ENCODE results near the gene PRMT5. TPM values are rescaled to one million over a fixed set of nuclear protein-coding genes. Genes with fewer than 3 reads are reported as not detected.
"Not testable (repeated sequence)": the region's sequence is repeated elsewhere in the genome, so short reads cannot be mapped to it uniquely, and the experiment has no call there.

The PRMT5 gene
- total RNA-seq, 1 donor from 2014 or later = 44.6 TPM

- ATAC-seq (no peak), DNase-seq (ENCODE audit: low spot score) (no peak)
- intact Hi-C loops (cut with DNase I) = no loop called here
Observed at GRCh38 chr14:22945642-22946041, 16.5 kb upstream of the PRMT5 start.

GRCh38 chr14:22939684-22940083 is 10.5 kb upstream of the PRMT5 start:
- intact Hi-C loops (cut with DNase I) = no loop called here

GRCh38 chr14:22935156-22935555 is 6.0 kb upstream of the PRMT5 start:
- intact Hi-C loops (cut with DNase I) = no loop called here
- ATAC-seq (no peak), DNase-seq (ENCODE audit: low spot score) (no peak)

More at GRCh38 chr14:22939684-22940083, 10.5 kb upstream of the PRMT5 start:
- ATAC-seq (no peak), DNase-seq (ENCODE audit: low spot score) (no peak)

- intact Hi-C loops (cut with DNase I) = no loop called here
- ATAC-seq (no peak), DNase-seq (ENCODE audit: low spot score) (no peak)
Observed at GRCh38 chr14:22932146-22932545, 3.0 kb upstream of the PRMT5 start.

GRCh38 chr14:22929961-22930364 is 787 bp upstream of the PRMT5 start:
- no peak for ATAC-seq
- no peak for DNase-seq (ENCODE audit: low spot score)
- intact Hi-C loops (cut with DNase I) = loop anchor here (2.0 kb wide), 1 partner anchor 53 kb away; the partner anchor contains the start of gene AJUBA

- ATAC-seq (no peak), DNase-seq (ENCODE audit: low spot score) (no peak)
- intact Hi-C loops (cut with DNase I) = no loop called here
Observed at GRCh38 chr14:22928237-22929103, 706 bp downstream of the PRMT5 start.

- ATAC-seq = no peak
- DNase-seq (ENCODE audit: low spot score) = no peak
- intact Hi-C loops (cut with DNase I) = no loop called here
Observed at GRCh38 chr14:22926316-22926715, 2.9 kb downstream of the PRMT5 start.

- intact Hi-C loops (cut with DNase I) = no loop called here
- DNase-seq (ENCODE audit: low spot score) (no peak), ATAC-seq (no peak)
Observed at GRCh38 chr14:22925513-22925912, 3.7 kb downstream of the PRMT5 start.

GRCh38 chr14:22923746-22924145 is 5.4 kb downstream of the PRMT5 start:
- no peak for ATAC-seq
- DNase-seq (ENCODE audit: low spot score) = no peak
- intact Hi-C loops (cut with DNase I) = no loop called here

GRCh38 chr14:22922294-22922693 is 6.9 kb downstream of the PRMT5 start:
- no peak for ATAC-seq
- no peak for DNase-seq (ENCODE audit: low spot score)
- intact Hi-C loops (cut with DNase I) = no loop called here

- ATAC-seq (no peak), DNase-seq (ENCODE audit: low spot score) (no peak)
- intact Hi-C loops (cut with DNase I) = no loop called here
Observed at GRCh38 chr14:22920697-22921096, 8.5 kb downstream of the PRMT5 start.

GRCh38 chr14:22919601-22919921 is 9.6 kb downstream of the PRMT5 start:
- DNase-seq (ENCODE audit: low spot score) (peak; percentile 65), ATAC-seq (no peak)
- intact Hi-C loops (cut with DNase I) = no loop called here

- intact Hi-C loops (cut with DNase I) = no loop called here
- DNase-seq (ENCODE audit: low spot score) = peak; percentile 100
- ATAC-seq = peak; percentile 97
Observed at GRCh38 chr14:22918804-22919600, 10.2 kb downstream of the PRMT5 start, which contains the start of gene RBM23. Gene RBM23, minus strand, starts transcription at chr14:22919149.

- intact Hi-C loops (cut with DNase I) = no loop called here
- ATAC-seq (no peak), DNase-seq (ENCODE audit: low spot score) (no peak)
Observed at GRCh38 chr14:22915886-22916521, 13.2 kb downstream of the PRMT5 start.

GRCh38 chr14:22914836-22915235 is 14.3 kb downstream of the PRMT5 start:
- DNase-seq (ENCODE audit: low spot score); intact Hi-C loops (cut with DNase I); ATAC-seq: not testable (repeated sequence)

- no peak for DNase-seq (ENCODE audit: low spot score)
- ATAC-seq = no peak
- intact Hi-C loops (cut with DNase I) = no loop called here
Observed at GRCh38 chr14:22910916-22911315, 18.3 kb downstream of the PRMT5 start.

GRCh38 chr14:22908601-22909000 is 20.6 kb downstream of the PRMT5 start:
- ATAC-seq = no peak
- no peak for DNase-seq (ENCODE audit: low spot score)
- intact Hi-C loops (cut with DNase I) = no loop called here

GRCh38 chr14:22907429-22907828 is 21.7 kb downstream of the PRMT5 start:
- ATAC-seq (no peak), DNase-seq (ENCODE audit: low spot score) (no peak)
- intact Hi-C loops (cut with DNase I) = no loop called here

GRCh38 chr14:22906073-22906472 is 23.1 kb downstream of the PRMT5 start:
- no peak for DNase-seq (ENCODE audit: low spot score)
- intact Hi-C loops (cut with DNase I) = no loop called here
- ATAC-seq = no peak

GRCh38 chr14:22905627-22906026 is 23.5 kb downstream of the PRMT5 start:
- intact Hi-C loops (cut with DNase I) = no loop called here
- ATAC-seq = no peak
- no peak for DNase-seq (ENCODE audit: low spot score)
